ENCODE measurements around the gene AKAP13.

Gene AKAP13

GRCh38 chr15:85412066-85412465 is 31.7 kb downstream of the AKAP13 start:
- no peak overlapping the region for H3K9ac ChIP-seq (ENCODE audit: low read length)
- peaks cover 4% of the 10 kb centered on the region for H3K4me1 ChIP-seq (ENCODE audit: control insufficient read depth, insufficient read depth, low read length)
- no peaks in the 10 kb centered on the region for H3K36me3 ChIP-seq (ENCODE audit: control insufficient read depth, insufficient read depth, low read length)
- H3K27ac ChIP-seq (ENCODE audit: low read depth, low read length), result no peak overlapping the region
- no peaks in the 10 kb centered on the region for H3K27me3 ChIP-seq (ENCODE audit: control insufficient read depth, insufficient read depth, low read length)
- H3K4me3 ChIP-seq (ENCODE audit: low read length), result no peak overlapping the region

GRCh38 chr15:85412956-85413854 is 32.8 kb downstream of the AKAP13 start:
- no peaks in the 10 kb centered on the region for H3K36me3 ChIP-seq (ENCODE audit: control insufficient read depth, insufficient read depth, low read length)
- H3K27ac ChIP-seq (ENCODE audit: low read depth, low read length), result no peak overlapping the region
- no peak overlapping the region for H3K4me3 ChIP-seq (ENCODE audit: low read length)
- H3K9ac ChIP-seq (ENCODE audit: low read length), result no peak overlapping the region
- H3K27me3 ChIP-seq (ENCODE audit: control insufficient read depth, insufficient read depth, low read length), result no peaks in the 10 kb centered on the region
- H3K4me1 ChIP-seq (ENCODE audit: control insufficient read depth, insufficient read depth, low read length), result no peaks in the 10 kb centered on the region

GRCh38 chr15:85414037-85414436 is 33.6 kb downstream of the AKAP13 start:
- Histone ChIP-seq H3K36me3 (ENCODE audit: control insufficient read depth, insufficient read depth, low read length) (no peaks in the 10 kb centered on the region), H3K4me3 (ENCODE audit: low read length) (no peak overlapping the region), H3K9ac (ENCODE audit: low read length) (no peak overlapping the region), H3K4me1 (ENCODE audit: control insufficient read depth, insufficient read depth, low read length) (no peaks in the 10 kb centered on the region), H3K27me3 (ENCODE audit: control insufficient read depth, insufficient read depth, low read length) (no peaks in the 10 kb centered on the region), H3K27ac (ENCODE audit: low read depth, low read length) (no peak overlapping the region)

- H3K4me1 ChIP-seq (ENCODE audit: control insufficient read depth, insufficient read depth, low read length), result no peaks in the 10 kb centered on the region
- no peak overlapping the region for H3K9ac ChIP-seq (ENCODE audit: low read length)
- H3K27ac ChIP-seq (ENCODE audit: low read depth, low read length), result no peak overlapping the region
These were observed 34.1 kb downstream of the AKAP13 start for GRCh38 chr15:85414495-85414894.

GRCh38 chr15:85414991-85415390 is 34.6 kb downstream of the AKAP13 start:
- no peaks in the 10 kb centered on the region for H3K4me1 ChIP-seq (ENCODE audit: control insufficient read depth, insufficient read depth, low read length)
- H3K36me3 ChIP-seq (ENCODE audit: control insufficient read depth, insufficient read depth, low read length), result no peaks in the 10 kb centered on the region
- H3K27ac ChIP-seq (ENCODE audit: low read depth, low read length), result no peak overlapping the region
- H3K4me3 ChIP-seq (ENCODE audit: low read length), result no peak overlapping the region
- H3K9ac ChIP-seq (ENCODE audit: low read length), result no peak overlapping the region
- no peaks in the 10 kb centered on the region for H3K27me3 ChIP-seq (ENCODE audit: control insufficient read depth, insufficient read depth, low read length)

More at GRCh38 chr15:85414495-85414894, 34.1 kb downstream of the AKAP13 start:
- Histone ChIP-seq H3K36me3 (ENCODE audit: control insufficient read depth, insufficient read depth, low read length) (no peaks in the 10 kb centered on the region), H3K4me3 (ENCODE audit: low read length) (no peak overlapping the region), H3K27me3 (ENCODE audit: control insufficient read depth, insufficient read depth, low read length) (no peaks in the 10 kb centered on the region)

GRCh38 chr15:85415783-85416182 is 35.4 kb downstream of the AKAP13 start:
- Histone ChIP-seq H3K4me3 (ENCODE audit: low read length) (no peak overlapping the region), H3K36me3 (ENCODE audit: control insufficient read depth, insufficient read depth, low read length) (no peaks in the 10 kb centered on the region), H3K27ac (ENCODE audit: low read depth, low read length) (no peak overlapping the region), H3K4me1 (ENCODE audit: control insufficient read depth, insufficient read depth, low read length) (no peaks in the 10 kb centered on the region), H3K27me3 (ENCODE audit: control insufficient read depth, insufficient read depth, low read length) (no peaks in the 10 kb centered on the region), H3K9ac (ENCODE audit: low read length) (no peak overlapping the region)

- no peaks in the 10 kb centered on the region for H3K4me1 ChIP-seq (ENCODE audit: control insufficient read depth, insufficient read depth, low read length)
- no peak overlapping the region for H3K9ac ChIP-seq (ENCODE audit: low read length)
- H3K27me3 ChIP-seq (ENCODE audit: control insufficient read depth, insufficient read depth, low read length), result no peaks in the 10 kb centered on the region
- no peak overlapping the region for H3K4me3 ChIP-seq (ENCODE audit: low read length)
- no peak overlapping the region for H3K27ac ChIP-seq (ENCODE audit: low read depth, low read length)
- no peaks in the 10 kb centered on the region for H3K36me3 ChIP-seq (ENCODE audit: control insufficient read depth, insufficient read depth, low read length)
These were observed 36.9 kb downstream of the AKAP13 start for GRCh38 chr15:85417276-85417675.

GRCh38 chr15:85419161-85419560 is 38.8 kb downstream of the AKAP13 start:
- no peaks in the 10 kb centered on the region for H3K27me3 ChIP-seq (ENCODE audit: control insufficient read depth, insufficient read depth, low read length)
- no peak overlapping the region for H3K27ac ChIP-seq (ENCODE audit: low read depth, low read length)
- no peak overlapping the region for H3K4me3 ChIP-seq (ENCODE audit: low read length)
- H3K36me3 ChIP-seq (ENCODE audit: control insufficient read depth, insufficient read depth, low read length), result no peaks in the 10 kb centered on the region
- H3K4me1 ChIP-seq (ENCODE audit: control insufficient read depth, insufficient read depth, low read length), result no peaks in the 10 kb centered on the region
- H3K9ac ChIP-seq (ENCODE audit: low read length), result no peak overlapping the region

GRCh38 chr15:85421116-85421925 is 40.9 kb downstream of the AKAP13 start:
- Histone ChIP-seq H3K36me3 (ENCODE audit: control insufficient read depth, insufficient read depth, low read length) (no peaks in the 10 kb centered on the region), H3K27me3 (ENCODE audit: control insufficient read depth, insufficient read depth, low read length) (no peaks in the 10 kb centered on the region), H3K4me1 (ENCODE audit: control insufficient read depth, insufficient read depth, low read length) (no peaks in the 10 kb centered on the region), H3K9ac (ENCODE audit: low read length) (no peak overlapping the region), H3K27ac (ENCODE audit: low read depth, low read length) (no peak overlapping the region), H3K4me3 (ENCODE audit: low read length) (no peak overlapping the region)

GRCh38 chr15:85422607-85423006 is 42.2 kb downstream of the AKAP13 start:
- Histone ChIP-seq H3K9ac (ENCODE audit: low read length) (no peak overlapping the region), H3K27me3 (ENCODE audit: control insufficient read depth, insufficient read depth, low read length) (no peaks in the 10 kb centered on the region), H3K27ac (ENCODE audit: low read depth, low read length) (no peak overlapping the region), H3K4me3 (ENCODE audit: low read length) (no peak overlapping the region), H3K36me3 (ENCODE audit: control insufficient read depth, insufficient read depth, low read length) (no peaks in the 10 kb centered on the region), H3K4me1 (ENCODE audit: control insufficient read depth, insufficient read depth, low read length) (no peaks in the 10 kb centered on the region)

GRCh38 chr15:85423256-85423655 is 42.9 kb downstream of the AKAP13 start:
- H3K9ac ChIP-seq (ENCODE audit: low read length), result no peak overlapping the region
- H3K4me1 ChIP-seq (ENCODE audit: control insufficient read depth, insufficient read depth, low read length), result no peaks in the 10 kb centered on the region
- no peak overlapping the region for H3K4me3 ChIP-seq (ENCODE audit: low read length)
- no peaks in the 10 kb centered on the region for H3K27me3 ChIP-seq (ENCODE audit: control insufficient read depth, insufficient read depth, low read length)
- H3K36me3 ChIP-seq (ENCODE audit: control insufficient read depth, insufficient read depth, low read length), result no peaks in the 10 kb centered on the region
- H3K27ac ChIP-seq (ENCODE audit: low read depth, low read length), result no peak overlapping the region

GRCh38 chr15:85424154-85424553 is 43.8 kb downstream of the AKAP13 start:
- Histone ChIP-seq H3K36me3 (ENCODE audit: control insufficient read depth, insufficient read depth, low read length) (no peaks in the 10 kb centered on the region), H3K27ac (ENCODE audit: low read depth, low read length) (no peak overlapping the region), H3K27me3 (ENCODE audit: control insufficient read depth, insufficient read depth, low read length) (no peaks in the 10 kb centered on the region), H3K9ac (ENCODE audit: low read length) (no peak overlapping the region), H3K4me3 (ENCODE audit: low read length) (no peak overlapping the region), H3K4me1 (ENCODE audit: control insufficient read depth, insufficient read depth, low read length) (no peaks in the 10 kb centered on the region)

Data from rectal smooth muscle tissue (tissue), 1 donor.